GM12801 (cell line): ENCODE data around the gene BCO1.

ENCODE experiments used
- CTCF ChIP-seq: IDR thresholded peaks from one replicate; pipeline ENCODE4 v1.5.1; 2011; ENCODE audit warnings: control low read depth; ENCODE audit not compliant: insufficient read length; ENCODE audit errors: extremely low read depth

BCO1 gene

DNA sequence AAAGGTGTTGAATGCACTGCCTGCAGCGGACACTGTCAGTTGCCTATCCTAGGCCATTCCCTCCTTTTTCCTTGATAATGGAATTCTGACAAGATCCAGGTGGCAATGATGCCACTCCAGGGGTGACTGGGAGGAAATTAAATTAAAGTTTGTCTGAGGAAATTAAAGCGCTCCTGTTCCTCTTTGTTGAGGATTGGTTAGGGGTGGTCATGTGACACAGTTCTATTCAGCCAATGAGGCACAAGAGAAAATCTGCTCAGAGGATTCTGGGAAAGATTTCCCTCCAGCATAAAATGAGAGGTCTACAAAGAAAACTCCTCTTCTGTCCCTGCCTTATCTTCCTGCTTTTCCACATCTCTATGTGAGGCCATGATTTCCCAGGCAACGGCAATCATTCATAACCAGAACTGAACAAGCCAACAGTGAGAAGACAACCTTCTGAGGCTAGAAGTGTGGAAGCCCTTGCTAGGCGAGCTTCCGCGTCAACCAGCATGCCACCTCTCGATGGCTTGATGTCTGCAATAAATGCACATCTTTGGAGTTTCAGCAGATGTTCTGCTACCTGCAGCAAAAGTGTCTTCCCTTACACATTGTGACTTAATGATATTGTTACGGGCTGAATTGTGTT, 5.6 kb upstream of the BCO1 start:
- no peak for TF ChIP-seq CTCF

GRCh38 chr16:81237282-81237681, 1.2 kb upstream of the BCO1 start:
- no peak for TF ChIP-seq CTCF

GRCh38 chr16:81237942-81238295, 570 bp upstream of the BCO1 start:
- TF ChIP-seq CTCF = no peak

- TF ChIP-seq CTCF = no peak
Measured at GRCh38 chr16:81239367-81240121, 1.1 kb downstream of the BCO1 start.

GRCh38 chr16:81241706-81242105, 3.2 kb downstream of the BCO1 start:
- TF ChIP-seq CTCF = no peak

DNA sequence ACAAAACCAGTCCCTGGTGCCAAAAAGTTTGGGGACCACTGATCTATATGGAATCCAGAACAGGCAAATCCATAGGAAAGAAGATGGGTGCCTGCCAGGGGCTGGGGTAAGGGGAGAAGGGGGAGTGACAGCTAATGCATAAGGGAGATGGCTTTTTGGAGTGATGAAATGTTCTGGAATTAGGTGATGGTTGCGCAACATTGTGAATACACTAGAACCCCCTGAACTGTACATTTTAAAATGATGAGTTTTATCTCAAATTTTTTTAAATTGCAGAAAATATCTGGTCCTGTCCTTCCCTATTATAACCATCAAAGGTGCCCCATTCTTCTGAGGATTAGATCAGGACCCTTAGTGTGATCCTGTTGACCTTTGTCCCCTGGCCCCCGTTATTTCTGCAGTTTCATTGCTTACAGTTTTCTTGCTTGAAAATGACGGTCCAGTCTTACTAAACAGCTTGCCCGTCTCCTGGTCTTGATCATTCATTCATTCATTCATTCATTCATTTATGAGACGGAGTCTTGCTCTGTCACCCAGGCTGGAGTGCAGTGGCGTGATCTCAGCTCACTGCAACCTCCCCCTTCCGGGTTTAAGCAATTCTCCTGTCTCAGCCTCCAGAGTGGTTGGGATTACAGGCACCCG, 4.6 kb downstream of the BCO1 start:
- no peak for TF ChIP-seq CTCF

DNA sequence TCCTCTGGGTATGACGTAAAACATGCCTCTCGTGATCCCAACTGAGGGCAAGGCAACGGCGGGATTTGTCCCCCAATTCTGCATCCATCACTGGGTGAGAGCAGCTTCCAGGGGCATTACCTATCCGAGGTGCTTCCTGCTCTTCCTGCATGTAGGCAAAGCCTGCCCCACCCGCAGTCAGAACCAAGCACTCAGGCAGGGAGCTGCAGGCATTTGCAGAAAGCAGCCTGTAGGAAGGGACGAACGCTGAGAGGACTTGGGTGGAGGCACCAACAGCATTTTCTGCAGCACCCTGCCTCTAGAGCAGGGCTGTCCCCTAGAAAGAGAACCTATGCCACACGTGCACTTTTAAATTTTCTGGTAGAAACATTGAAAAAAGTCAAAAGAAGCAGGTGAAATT, 5.5 kb downstream of the BCO1 start:
- no peak for TF ChIP-seq CTCF
